PC-9 (cell line): Measurements from ENCODE around the gene FAXC. TPM values are rescaled to one million over a fixed set of nuclear protein-coding genes. Genes with fewer than 3 reads are reported as not detected.

Source experiments
- BruUV-seq: library from RNA; stranded (reverse); fragments of 400-500 nt; replicated peaks from 2 replicates; lab custom pipeline; 2021; lab: Mats Ljungman, UMichigan
- CTCF ChIA-PET: fragments of 300-600 bp; sonication (Branson Sonifier 250); formaldehyde crosslinking; loops from one replicate; lab custom pipeline; 2022; ENCODE audit warnings: antibody characterized with exemption; lab: Charles Lee
- POLR2A ChIA-PET: fragments of 300-600 bp; sonication (Branson Sonifier 250); formaldehyde crosslinking; loops from one replicate; lab custom pipeline; 2022; ENCODE audit warnings: antibody characterized with exemption; ENCODE audit not compliant: unreplicated experiment; lab: Charles Lee
- DNase-seq, 2 experiments: peaks; one replicate each; pipeline versions ENCODE4 v3.0.0 to v3.0.0-alpha.2; 2015 to 2022; ENCODE audit warnings: mixed read lengths in 1 of 2
- H2AFZ ChIP-seq: fragments of 200-600 bp; sonication (generic); 2 replicates; pipeline ENCODE4 v1.8.1; 2017; ENCODE audit warnings: antibody characterized with exemption
- H3F3A ChIP-seq: fragments of 200-600 bp; sonication (generic); 2 replicates; pipeline ENCODE4 v1.8.1; 2017; ENCODE audit warnings: antibody characterized with exemption, mild to moderate bottlenecking, low read depth; ENCODE audit not compliant: insufficient read depth
- H3K27ac ChIP-seq: fragments of 200-600 bp; sonication (generic); 2 replicates; pipeline ENCODE4 v1.6.1; 2016; ENCODE audit warnings: mixed run types
- H3K27me3 ChIP-seq: fragments of 200-600 bp; sonication (generic); 2 replicates; pipeline ENCODE4 v1.6.1; 2016; ENCODE audit warnings: low read depth, mixed run types; ENCODE audit not compliant: insufficient read depth
- H3K36me3 ChIP-seq: fragments of 200-600 bp; sonication (generic); 2 replicates; pipeline ENCODE4 v1.6.1; 2016; ENCODE audit warnings: low read depth, mixed run types
- H3K4me1 ChIP-seq: fragments of 200-600 bp; sonication (generic); replicated peaks from 2 replicates; pipeline ENCODE4 v1.6.1; 2016; ENCODE audit warnings: mixed run types; ENCODE audit not compliant: insufficient read depth
- H3K4me2 ChIP-seq: fragments of 200-600 bp; sonication (generic); 2 replicates; pipeline ENCODE4 v1.6.1; 2017; ENCODE audit warnings: mixed run types
- H3K4me3 ChIP-seq: fragments of 200-600 bp; sonication (generic); 2 replicates; pipeline ENCODE4 v1.6.1; 2016; ENCODE audit warnings: mixed run types
- H3K79me2 ChIP-seq: fragments of 200-600 bp; sonication (generic); 2 replicates; pipeline ENCODE4 v1.6.1; 2017; ENCODE audit warnings: low read depth, mixed run types
- H3K9me2 ChIP-seq: fragments of 200-600 bp; sonication (generic); 2 replicates; pipeline ENCODE4 v1.8.1; 2017; ENCODE audit warnings: mild to moderate bottlenecking; ENCODE audit not compliant: insufficient read depth
- H3K9me3 ChIP-seq: fragments of 200-600 bp; sonication (generic); 2 replicates; pipeline ENCODE4 v1.8.1; 2016; ENCODE audit warnings: low read depth; ENCODE audit not compliant: insufficient read depth
- H4K20me1 ChIP-seq: fragments of 200-600 bp; sonication (generic); 2 replicates; pipeline ENCODE4 v1.8.1; 2017; ENCODE audit not compliant: insufficient read depth
- EZH2 ChIP-seq: fragments of 200-600 bp; sonication (generic); IDR thresholded peaks from 2 replicates; pipeline ENCODE4 v1.8.0; 2017; ENCODE audit warnings: antibody characterized with exemption, low read depth
- intact Hi-C: fragments of 100-400 bp; cut with micrococcal nuclease; formaldehyde crosslinking; loops from one replicate; pipeline ENCODE4 v1.10.0; 2022; ENCODE audit not compliant: unreplicated experiment
- total RNA-seq: library from RNA; stranded (reverse); gene quantifications from 2 replicates; pipeline ENCODE4 v1.2.3, GENCODE V29; 2021
- TF ChIP-seq, protein P1 (sequence below): fragments of 200-600 bp; sonication (generic); conservative IDR thresholded peaks from 2 replicates; pipeline ENCODE4 v1.6.1; 2017; ENCODE audit warnings: mixed run types, antibody characterized with exemption, mild to moderate bottlenecking, moderate library complexity

Gene FAXC
- total RNA-seq, 1 experiment from 2014 or later: 3.3 TPM

DNA sequence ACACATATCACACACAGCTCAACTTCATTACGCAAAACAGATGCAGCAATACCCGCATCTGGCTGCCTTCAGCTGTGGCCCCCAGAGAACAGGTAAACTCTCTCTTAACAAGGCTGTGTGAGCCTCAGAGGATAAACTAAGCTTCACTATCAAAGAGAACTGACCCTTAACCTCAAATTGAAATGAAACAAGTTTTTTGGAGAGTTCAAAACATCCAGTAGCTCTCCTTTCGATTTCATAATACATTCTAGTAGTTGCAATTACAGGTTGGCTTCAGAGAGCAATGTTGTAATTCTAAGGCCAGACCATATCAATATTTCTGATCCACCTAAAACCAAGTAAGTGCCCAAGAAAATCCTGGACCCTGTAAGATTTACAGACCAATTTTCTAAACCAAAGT, 113.5 kb downstream of the FAXC start:
- TF ChIP-seq, protein P1, sequence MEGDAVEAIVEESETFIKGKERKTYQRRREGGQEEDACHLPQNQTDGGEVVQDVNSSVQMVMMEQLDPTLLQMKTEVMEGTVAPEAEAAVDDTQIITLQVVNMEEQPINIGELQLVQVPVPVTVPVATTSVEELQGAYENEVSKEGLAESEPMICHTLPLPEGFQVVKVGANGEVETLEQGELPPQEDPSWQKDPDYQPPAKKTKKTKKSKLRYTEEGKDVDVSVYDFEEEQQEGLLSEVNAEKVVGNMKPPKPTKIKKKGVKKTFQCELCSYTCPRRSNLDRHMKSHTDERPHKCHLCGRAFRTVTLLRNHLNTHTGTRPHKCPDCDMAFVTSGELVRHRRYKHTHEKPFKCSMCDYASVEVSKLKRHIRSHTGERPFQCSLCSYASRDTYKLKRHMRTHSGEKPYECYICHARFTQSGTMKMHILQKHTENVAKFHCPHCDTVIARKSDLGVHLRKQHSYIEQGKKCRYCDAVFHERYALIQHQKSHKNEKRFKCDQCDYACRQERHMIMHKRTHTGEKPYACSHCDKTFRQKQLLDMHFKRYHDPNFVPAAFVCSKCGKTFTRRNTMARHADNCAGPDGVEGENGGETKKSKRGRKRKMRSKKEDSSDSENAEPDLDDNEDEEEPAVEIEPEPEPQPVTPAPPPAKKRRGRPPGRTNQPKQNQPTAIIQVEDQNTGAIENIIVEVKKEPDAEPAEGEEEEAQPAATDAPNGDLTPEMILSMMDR: no peak
- TF ChIP-seq EZH2: no peak
- no TSS peak for BruUV-seq
- ChIA-PET POLR2A (no interaction called here), CTCF (no interaction called here)
- Histone ChIP-seq H3K27me3 (peaks cover 37% of the 10 kb centered on the region), H3K27ac (no peak overlapping the region), H3K9me2 (no peaks in the 10 kb centered on the region), H3K4me1 (no peaks in the 10 kb centered on the region), H3K4me3 (no peak overlapping the region), H2AFZ (no peak overlapping the region), H3K79me2 (no peaks in the 10 kb centered on the region), H3K9me3 (no peaks in the 10 kb centered on the region), H4K20me1 (no peaks in the 10 kb centered on the region), H3K4me2 (no peak overlapping the region), H3F3A (no peaks in the 10 kb centered on the region), H3K36me3 (no peaks in the 10 kb centered on the region)
- DNase-seq: no peak
- intact Hi-C loops: no loop called here

GRCh38 chr6:99233219-99233618, 116.3 kb downstream of the FAXC start:
- H3K79me2 ChIP-seq: no peaks in the 10 kb centered on the region
- no peaks in the 10 kb centered on the region for H3K9me3 ChIP-seq
- no peaks in the 10 kb centered on the region for H3F3A ChIP-seq
- no peaks in the 10 kb centered on the region for H3K9me2 ChIP-seq
- H3K36me3 ChIP-seq: no peaks in the 10 kb centered on the region
- H3K27ac ChIP-seq: no peak overlapping the region
- H3K27me3 ChIP-seq: peaks cover 30% of the 10 kb centered on the region
- no peak for TF ChIP-seq EZH2
- TF ChIP-seq, protein P1: no peak
- no peaks in the 10 kb centered on the region for H4K20me1 ChIP-seq
- no peak overlapping the region for H2AFZ ChIP-seq
- ChIA-PET CTCF (no interaction called here), POLR2A (no interaction called here)
- H3K4me1 ChIP-seq: no peaks in the 10 kb centered on the region
- H3K4me3 ChIP-seq: no peak overlapping the region
- H3K4me2 ChIP-seq: no peak overlapping the region
- BruUV-seq: no TSS peak
- intact Hi-C loops: no loop called here
- no peak for DNase-seq

GRCh38 chr6:99232056-99232455, 117.4 kb downstream of the FAXC start:
- H3K9me2 ChIP-seq: no peaks in the 10 kb centered on the region
- no peaks in the 10 kb centered on the region for H3K36me3 ChIP-seq
- intact Hi-C loops: no loop called here
- BruUV-seq: no TSS peak
- H3K9me3 ChIP-seq: no peaks in the 10 kb centered on the region
- no peak overlapping the region for H3K27ac ChIP-seq
- ChIA-PET CTCF (no interaction called here), POLR2A (no interaction called here)
- H3K4me1 ChIP-seq: no peaks in the 10 kb centered on the region
- H3K79me2 ChIP-seq: no peaks in the 10 kb centered on the region
- no peak for TF ChIP-seq EZH2
- TF ChIP-seq, protein P1: no peak
- H3K27me3 ChIP-seq: peaks cover 30% of the 10 kb centered on the region
- no peaks in the 10 kb centered on the region for H3F3A ChIP-seq
- H3K4me3 ChIP-seq: no peak overlapping the region
- no peak for DNase-seq
- H3K4me2 ChIP-seq: no peak overlapping the region
- H4K20me1 ChIP-seq: no peaks in the 10 kb centered on the region
- H2AFZ ChIP-seq: no peak overlapping the region
